ENCODE results near the gene RPS3A.

RPS3A gene

DNA sequence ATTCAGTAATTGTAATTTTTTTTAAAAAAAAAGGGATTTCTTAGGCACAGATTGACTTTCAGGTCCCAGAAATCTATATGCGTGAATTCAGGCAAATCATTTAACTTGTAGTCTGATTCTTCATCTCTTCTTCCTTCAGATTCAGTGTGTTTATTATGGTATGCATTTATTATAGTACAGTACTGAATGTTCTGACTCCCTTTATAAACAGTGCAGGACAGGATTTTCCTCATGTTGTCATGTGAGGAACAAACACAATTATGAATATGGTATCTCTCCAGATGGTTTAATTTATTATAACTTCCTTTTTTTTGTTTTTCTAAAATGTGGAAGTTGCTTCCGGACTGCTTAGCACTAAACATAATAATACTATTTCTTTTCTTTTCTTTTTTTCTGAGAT is 54.2 kb downstream of the RPS3A start:
- ChIA-PET CTCF (no interaction called here), POLR2A (no interaction called here)
- no peaks in the 10 kb centered on the region for H3K9me3 ChIP-seq (ENCODE audit: control insufficient read depth, insufficient read depth, low read depth, low read length)
- H3K4me1 ChIP-seq (ENCODE audit: control insufficient read depth, insufficient read depth, low read length) = no peaks in the 10 kb centered on the region
- H3K36me3 ChIP-seq (ENCODE audit: control insufficient read depth in 2 of 2, insufficient read depth in 1 of 2, low read length in 2 of 2) = peaks cover 0 to 3% of the 10 kb centered on the region in 2 experiments; a peak in 1 of 3 replicates
- H3K4me3 ChIP-seq (ENCODE audit: low read depth, low read length) = no peak overlapping the region
- no peak overlapping the region for H3K27ac ChIP-seq (ENCODE audit: extremely low read depth, low read depth, low read length)
- TF ChIP-seq ZNF175 (tag by site-specific recombination; IDR thresholded peaks at IDR 0.05) = no peak
- no peak for TF ChIP-seq KLF1 (tag by site-specific recombination; IDR thresholded peaks at IDR 0.05)
- no peak for TF ChIP-seq ZNF561 (tag by site-specific recombination; IDR thresholded peaks at IDR 0.05; ENCODE audit: borderline replicate concordance)
- TF ChIP-seq WT1 (tag by site-specific recombination; IDR thresholded peaks at IDR 0.05) = no peak
- no peak for TF ChIP-seq BCL11B (tag by site-specific recombination; IDR thresholded peaks at IDR 0.05; ENCODE audit: low read depth)
- no peak for TF ChIP-seq IKZF3 (tag by site-specific recombination; IDR thresholded peaks at IDR 0.05)
- TF ChIP-seq, protein P1, sequence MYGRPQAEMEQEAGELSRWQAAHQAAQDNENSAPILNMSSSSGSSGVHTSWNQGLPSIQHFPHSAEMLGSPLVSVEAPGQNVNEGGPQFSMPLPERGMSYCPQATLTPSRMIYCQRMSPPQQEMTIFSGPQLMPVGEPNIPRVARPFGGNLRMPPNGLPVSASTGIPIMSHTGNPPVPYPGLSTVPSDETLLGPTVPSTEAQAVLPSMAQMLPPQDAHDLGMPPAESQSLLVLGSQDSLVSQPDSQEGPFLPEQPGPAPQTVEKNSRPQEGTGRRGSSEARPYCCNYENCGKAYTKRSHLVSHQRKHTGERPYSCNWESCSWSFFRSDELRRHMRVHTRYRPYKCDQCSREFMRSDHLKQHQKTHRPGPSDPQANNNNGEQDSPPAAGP (tag by site-specific recombination; IDR thresholded peaks at IDR 0.05) = no peak
- no peak for TF ChIP-seq GLIS1 (tag by site-specific recombination; IDR thresholded peaks at IDR 0.05)
- TF ChIP-seq ZNF571 (tag by site-specific recombination; IDR thresholded peaks at IDR 0.05) = no peak
- no peak for TF ChIP-seq ZNF23 (tag by site-specific recombination; IDR thresholded peaks at IDR 0.05; ENCODE audit: borderline replicate concordance)
- no peak for TF ChIP-seq ZNF426 (tag by site-specific recombination; IDR thresholded peaks at IDR 0.05)
- TF ChIP-seq RBAK (tag by site-specific recombination; IDR thresholded peaks at IDR 0.05) = no peak
- TF ChIP-seq GLIS2 (tag by site-specific recombination; IDR thresholded peaks at IDR 0.05) = no peak
- TF ChIP-seq ZNF239 (tag by site-specific recombination; IDR thresholded peaks at IDR 0.05) = no peak

Measured in HEK293 (cell line).